NT2/D1 (cell line): Measurements from ENCODE around the gene CYBRD1.

Experiments
- SUZ12 ChIP-seq: IDR thresholded peaks from 2 replicates; pipeline ENCODE4 v1.6.1; 2011; ENCODE audit not compliant: insufficient read length, insufficient read depth; ENCODE audit errors: extremely low read depth
- YY1 ChIP-seq: IDR thresholded peaks from 2 replicates; pipeline ENCODE4 v1.6.1; 2011; ENCODE audit not compliant: insufficient read length, insufficient read depth
- ZNF274 ChIP-seq: IDR thresholded peaks from 2 replicates; pipeline ENCODE4 v1.6.1; 2011; ENCODE audit warnings: mild to moderate bottlenecking, low read depth, low read length

GRCh38 chr2:171509945-171510731 is 12.1 kb upstream of the CYBRD1 start:
- TF ChIP-seq SUZ12 = no peak
- no peak for TF ChIP-seq ZNF274
- no peak for TF ChIP-seq YY1
